ENCODE measurements around the gene LRRC73. TPM values are rescaled to one million over a fixed set of nuclear protein-coding genes. Genes with fewer than 3 reads are reported as not detected.
A peak's percentile ranks its signal among the peaks of the same experiment; 100 is the strongest.

LRRC73 gene
- total and polyA plus RNA-seq, 4 experiments from 2014 or later = 0.55 to 0.67 TPM; not detected in 2

DNA sequence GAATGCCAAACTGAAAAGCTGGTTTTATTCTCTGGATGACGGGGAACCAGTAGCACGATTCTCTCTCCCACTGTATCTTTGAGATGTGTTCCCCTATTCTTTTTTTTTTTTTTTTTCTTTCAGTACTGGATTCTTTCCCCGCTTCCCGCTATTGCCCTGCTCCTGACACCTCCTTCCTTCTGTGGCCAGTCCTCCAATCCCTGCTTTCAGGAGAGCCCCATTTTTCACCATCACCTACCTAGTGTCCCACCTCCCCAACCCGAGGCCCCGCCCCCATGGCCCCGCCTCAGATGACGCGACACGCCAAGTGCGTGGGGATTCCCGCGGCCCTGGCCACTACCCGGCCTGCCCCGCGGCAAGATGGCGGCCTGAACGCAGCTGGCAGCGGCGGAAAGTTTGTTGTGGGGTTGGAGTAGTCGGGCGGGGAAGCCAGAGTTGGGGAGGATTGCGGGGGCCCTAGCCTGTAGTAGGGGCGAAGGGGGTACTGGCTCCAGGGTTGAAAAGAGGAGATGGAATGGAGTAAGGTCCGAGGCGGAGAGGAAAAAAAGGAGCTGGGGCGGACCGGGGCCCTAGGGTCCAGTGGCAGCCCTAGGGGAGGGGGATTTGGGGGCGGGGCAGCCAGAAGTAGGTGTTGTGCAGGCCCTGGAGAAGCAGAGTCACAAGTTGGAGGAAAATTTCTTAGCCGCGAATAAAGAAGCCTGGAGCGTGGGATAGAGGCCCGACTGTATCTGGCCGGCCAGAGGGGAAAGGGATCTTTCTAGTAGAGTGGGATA is 32.7 kb downstream of the LRRC73 start, which contains the start of gene TJAP1:
TJAP1 (plus strand) TSS at position 336 of the 773 bp plus-strand sequence. CDS start 21,432 bp downstream, outside the sequence.
- H3K4me3 ChIP-seq (ENCODE audit: low read length in 2 of 2) = peak within 1 kb of the TSS; percentile 45 to 69
- H3K4me3 Mint-ChIP-seq = peak within 1 kb of the TSS; percentile 85 to 97 (median 92)
- H3K36me3 ChIP-seq (ENCODE audit: insufficient read depth, low read length) = no peaks in the 10 kb centered on the region
- peaks cover 0 to 13% of the 10 kb centered on the region in 2 donors for H3K36me3 Mint-ChIP-seq
- intact Hi-C loops (cut with micrococcal nuclease) = loop anchor here (1.0 kb wide), 4 partner anchors 22 to 108 kb away; partner anchors contain the start of genes DLK2, POLR1C and ZNF318
- H3K9me3 Mint-ChIP-seq = no peaks in the 10 kb centered on the region
- H3K27ac Mint-ChIP-seq = peak within 1 kb of the TSS; percentile 89 to 99 (median 97)
- POLR2A ChIA-PET (ENCODE audit: partially characterized antibody) = interaction anchor here (0.6 to 3.5 kb wide), 14 partner anchors 15 to 914 kb away, joined by 3 to 33 read pairs (median 6); partner anchors contain the start of genes ABCC10, DLK2, DNPH1 and MRPS18A
- peak; percentile 93 to 96 (median 94) for DNase-seq
- H3K9me3 ChIP-seq (ENCODE audit: control insufficient read depth in 1 of 2, low read length in 2 of 2) = no peaks in the 10 kb centered on the region
- no peaks in the 10 kb centered on the region for H3K27me3 ChIP-seq (ENCODE audit: insufficient read depth, low read length)
- CTCF ChIA-PET (ENCODE audit: partially characterized antibody) = interaction anchor here (0.7 to 1.8 kb wide), 10 partner anchors 10 to 169 kb away, joined by 3 to 11 read pairs (median 3); partner anchors contain the start of genes CRIP3 and LRRC73
- peaks cover 28% of the 10 kb centered on the region for H3K4me1 ChIP-seq (ENCODE audit: insufficient read depth, low read length)
- no peaks in the 10 kb centered on the region for H3K27me3 Mint-ChIP-seq
- peak within 1 kb of the TSS; percentile 97 for H3K27ac ChIP-seq (ENCODE audit: low read depth, low read length)
- H3K4me1 Mint-ChIP-seq = peaks cover 38 to 46% (median 42%) of the 10 kb centered on the region in 4 donors

DNA sequence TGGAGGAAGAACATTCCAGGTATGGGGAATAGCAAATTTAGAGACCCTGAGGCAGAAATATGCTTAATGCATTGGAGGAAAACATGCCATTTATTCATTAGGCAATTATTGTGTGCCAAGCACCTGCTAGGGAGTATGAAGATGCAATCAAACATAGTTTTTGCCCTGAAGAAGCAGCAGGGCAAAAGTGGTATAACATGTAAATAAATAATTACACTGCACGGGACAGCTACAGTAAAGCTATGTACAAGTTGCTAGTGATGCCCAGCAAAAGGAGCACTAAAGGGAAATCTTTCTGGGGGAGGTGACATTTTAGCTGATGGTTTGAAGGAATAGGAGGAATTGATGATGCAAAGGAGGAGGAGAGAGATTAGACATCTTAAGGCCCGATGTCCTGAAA is 33.4 kb downstream of the LRRC73 start:
- POLR2A ChIA-PET (ENCODE audit: partially characterized antibody) = interaction anchor here (0.6 to 3.5 kb wide), 10 partner anchors 15 to 815 kb away, joined by 3 to 33 read pairs (median 6); partner anchors contain the start of genes ABCC10, DLK2, MRPS18A and ZNF318
- H3K27ac Mint-ChIP-seq = peak overlapping the region; percentile 89 to 99 (median 97)
- intact Hi-C loops (cut with micrococcal nuclease) = loop anchor here (1.0 kb wide), 4 partner anchors 21 to 107 kb away; partner anchors contain the start of genes DLK2, POLR1C and ZNF318
- H3K4me3 ChIP-seq (ENCODE audit: low read length in 2 of 2) = peak overlapping the region; percentile 31 to 69
- peak in 2 of 5 donors; percentile 16 to 23 for DNase-seq
- H3K27me3 ChIP-seq (ENCODE audit: insufficient read depth, low read length) = no peaks in the 10 kb centered on the region
- H3K27me3 Mint-ChIP-seq = no peaks in the 10 kb centered on the region
- H3K9me3 Mint-ChIP-seq = no peaks in the 10 kb centered on the region
- no peaks in the 10 kb centered on the region for H3K9me3 ChIP-seq (ENCODE audit: control insufficient read depth in 1 of 2, low read length in 2 of 2)
- peak overlapping the region; percentile 97 for H3K27ac ChIP-seq (ENCODE audit: low read depth, low read length)
- H3K4me1 ChIP-seq (ENCODE audit: insufficient read depth, low read length) = peaks cover 28% of the 10 kb centered on the region
- H3K36me3 ChIP-seq (ENCODE audit: insufficient read depth, low read length) = no peaks in the 10 kb centered on the region
- peaks cover 33 to 40% (median 36%) of the 10 kb centered on the region in 4 donors for H3K4me1 Mint-ChIP-seq
- CTCF ChIA-PET (ENCODE audit: partially characterized antibody) = interaction anchor here (0.7 to 1.8 kb wide), 6 partner anchors 9 to 33 kb away, joined by 3 to 11 read pairs (median 3); partner anchors contain the start of gene LRRC73
- peaks cover 0 to 13% of the 10 kb centered on the region in 2 donors for H3K36me3 Mint-ChIP-seq
- H3K4me3 Mint-ChIP-seq = peak overlapping the region; percentile 85 to 97 (median 92)

- POLR2A ChIA-PET (ENCODE audit: partially characterized antibody) = no interaction called here
- peak overlapping the region in 3 of 7 donors; percentile 61 to 73 (median 64) for H3K27ac Mint-ChIP-seq
Observed at GRCh38 chr6:43475516-43475915, 34.6 kb downstream of the LRRC73 start.

GRCh38 chr6:43472515-43472914 is 37.6 kb downstream of the LRRC73 start:
- H3K9me3 ChIP-seq (ENCODE audit: control insufficient read depth in 1 of 2, low read length in 2 of 2) = no peaks in the 10 kb centered on the region
- no peaks in the 10 kb centered on the region for H3K36me3 ChIP-seq (ENCODE audit: insufficient read depth, low read length)
- DNase-seq = no peak
- Mint-ChIP-seq H3K27ac (no peak overlapping the region), H3K36me3 (peaks cover 0 to 6% of the 10 kb centered on the region in 2 donors), H3K27me3 (peaks cover 7 to 14% of the 10 kb centered on the region in 2 donors), H3K9me3 (no peaks in the 10 kb centered on the region), H3K4me3 (no peak overlapping the region), H3K4me1 (peaks cover 8 to 11% (median 10%) of the 10 kb centered on the region in 4 donors)
- no peaks in the 10 kb centered on the region for H3K27me3 ChIP-seq (ENCODE audit: insufficient read depth, low read length)
- ChIA-PET CTCF (ENCODE audit: partially characterized antibody) (no interaction called here), POLR2A (ENCODE audit: partially characterized antibody) (no interaction called here)
- intact Hi-C loops (cut with micrococcal nuclease) = no loop called here
- H3K4me1 ChIP-seq (ENCODE audit: insufficient read depth, low read length) = peaks cover 7% of the 10 kb centered on the region
- no peak overlapping the region for H3K4me3 ChIP-seq (ENCODE audit: low read length in 2 of 2)
- no peak overlapping the region for H3K27ac ChIP-seq (ENCODE audit: low read depth, low read length)

More at GRCh38 chr6:43475516-43475915, 34.6 kb downstream of the LRRC73 start:
- no peaks in the 10 kb centered on the region for H3K9me3 ChIP-seq (ENCODE audit: control insufficient read depth in 1 of 2, low read length in 2 of 2)
- no peaks in the 10 kb centered on the region for H3K9me3 Mint-ChIP-seq
- no peak overlapping the region for H3K4me3 ChIP-seq (ENCODE audit: low read length in 2 of 2)
- H3K4me3 Mint-ChIP-seq = no peak overlapping the region
- no peaks in the 10 kb centered on the region for H3K36me3 ChIP-seq (ENCODE audit: insufficient read depth, low read length)
- no peak overlapping the region for H3K27ac ChIP-seq (ENCODE audit: low read depth, low read length)
- peaks cover 0 to 13% of the 10 kb centered on the region in 2 donors for H3K36me3 Mint-ChIP-seq
- CTCF ChIA-PET (ENCODE audit: partially characterized antibody) = interaction anchor here (1.5 kb wide), 1 partner anchor 32 kb away, joined by 5 read pairs; no protein-coding TSS in a partner anchor
- intact Hi-C loops (cut with micrococcal nuclease) = no loop called here
- H3K27me3 ChIP-seq (ENCODE audit: insufficient read depth, low read length) = no peaks in the 10 kb centered on the region
- DNase-seq = no peak
- peaks cover 29 to 37% (median 33%) of the 10 kb centered on the region in 4 donors for H3K4me1 Mint-ChIP-seq
- H3K27me3 Mint-ChIP-seq = peaks cover 0 to 1% of the 10 kb centered on the region in 2 donors
- H3K4me1 ChIP-seq (ENCODE audit: insufficient read depth, low read length) = peaks cover 27% of the 10 kb centered on the region

- H3K4me1 Mint-ChIP-seq = peaks cover 0 to under 1% (median 0%) of the 10 kb centered on the region in 4 donors
- Histone ChIP-seq H3K36me3 (ENCODE audit: insufficient read depth, low read length) (no peaks in the 10 kb centered on the region), H3K4me3 (ENCODE audit: low read length in 2 of 2) (no peak overlapping the region), H3K4me1 (ENCODE audit: insufficient read depth, low read length) (no peaks in the 10 kb centered on the region), H3K27me3 (ENCODE audit: insufficient read depth, low read length) (no peaks in the 10 kb centered on the region), H3K9me3 (ENCODE audit: control insufficient read depth in 1 of 2, low read length in 2 of 2) (no peaks in the 10 kb centered on the region), H3K27ac (ENCODE audit: low read depth, low read length) (no peak overlapping the region)
- H3K27me3 Mint-ChIP-seq = peaks cover 9 to 22% of the 10 kb centered on the region in 2 donors
- no peaks in the 10 kb centered on the region for H3K36me3 Mint-ChIP-seq
- intact Hi-C loops (cut with micrococcal nuclease) = no loop called here
- H3K4me3 Mint-ChIP-seq = no peak overlapping the region
- H3K9me3 Mint-ChIP-seq = peaks cover 0 to 2% (median 0%) of the 10 kb centered on the region in 8 donors
- ChIA-PET CTCF (ENCODE audit: partially characterized antibody) (interaction anchor here (0.7 to 1.3 kb wide), 6 partner anchors 8 to 36 kb away, joined by 3 to 5 read pairs (median 3); no protein-coding TSS in a partner anchor), POLR2A (ENCODE audit: partially characterized antibody) (no interaction called here)
- no peak overlapping the region for H3K27ac Mint-ChIP-seq
- no peak for DNase-seq
Observed at GRCh38 chr6:43471399-43471798, 38.7 kb downstream of the LRRC73 start.

GRCh38 chr6:43469947-43470346 is 40.2 kb downstream of the LRRC73 start:
- Histone ChIP-seq H3K9me3 (ENCODE audit: control insufficient read depth in 1 of 2, low read length in 2 of 2) (no peaks in the 10 kb centered on the region), H3K4me3 (ENCODE audit: low read length in 2 of 2) (no peak overlapping the region), H3K27ac (ENCODE audit: low read depth, low read length) (no peak overlapping the region), H3K36me3 (ENCODE audit: insufficient read depth, low read length) (no peaks in the 10 kb centered on the region), H3K27me3 (ENCODE audit: insufficient read depth, low read length) (no peaks in the 10 kb centered on the region), H3K4me1 (ENCODE audit: insufficient read depth, low read length) (no peaks in the 10 kb centered on the region)
- intact Hi-C loops (cut with micrococcal nuclease) = no loop called here
- POLR2A ChIA-PET (ENCODE audit: partially characterized antibody) = no interaction called here
- Mint-ChIP-seq H3K27ac (no peak overlapping the region), H3K36me3 (no peaks in the 10 kb centered on the region), H3K4me3 (no peak overlapping the region), H3K27me3 (peaks cover 12 to 22% of the 10 kb centered on the region in 2 donors), H3K4me1 (no peaks in the 10 kb centered on the region), H3K9me3 (peaks cover 0 to 2% (median 0%) of the 10 kb centered on the region in 8 donors)
- CTCF ChIA-PET (ENCODE audit: partially characterized antibody) = interaction anchor here (0.7 to 1.1 kb wide), 2 partner anchors 36 to 43 kb away, joined by 3 read pairs; partner anchors contain the start of gene ABCC10
- DNase-seq = no peak
